SHP77 (cell line): Measurements from ENCODE around the gene ISOC1.
A peak's percentile ranks its signal among the peaks of the same experiment; 100 is the strongest.

Experiments used
- DNase-seq, 2 experiments: peaks; one replicate each; lab custom pipeline; 2025; lab: John Stamatoyannopoulos, UW

The ISOC1 gene

DNA sequence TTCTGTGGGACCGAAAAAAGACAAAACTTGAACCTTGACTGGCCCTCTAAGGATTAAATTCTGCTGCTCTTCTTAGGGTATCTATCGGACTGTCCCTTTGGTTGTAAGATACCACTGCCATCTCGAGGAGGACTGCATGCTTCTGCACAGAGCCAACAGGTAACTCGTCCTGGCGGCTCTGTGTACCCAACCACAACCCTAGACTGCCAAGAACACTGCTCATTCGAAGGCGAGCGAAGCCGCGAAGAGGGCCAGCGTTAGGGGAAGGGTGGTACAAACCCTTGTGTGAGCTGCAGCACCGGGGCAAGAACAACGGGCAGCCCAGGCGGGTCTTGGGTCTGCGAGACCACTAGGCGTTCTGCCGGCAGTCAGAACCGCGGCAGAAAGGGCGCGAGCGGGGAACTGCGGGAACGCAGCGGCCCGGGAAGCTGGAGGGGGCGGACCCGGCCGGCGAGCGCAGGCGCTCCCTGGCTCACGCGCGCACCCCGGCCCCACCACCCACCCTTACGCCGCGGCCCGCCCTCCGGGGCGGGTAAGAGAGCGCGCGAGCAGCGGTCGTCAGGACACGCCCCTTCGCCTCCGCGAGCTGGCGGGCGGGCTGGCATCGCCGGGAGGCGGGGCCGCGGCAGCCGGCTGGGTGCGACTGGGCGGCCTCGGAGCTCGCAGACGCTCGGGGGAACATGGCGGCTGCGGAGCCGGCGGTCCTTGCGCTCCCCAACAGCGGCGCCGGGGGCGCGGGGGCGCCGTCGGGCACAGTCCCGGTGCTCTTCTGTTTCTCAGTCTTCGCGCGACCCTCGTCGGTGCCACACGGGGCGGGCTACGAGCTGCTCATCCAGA lies at the start of gene ISOC1:
TSS of gene ISOC1 (plus strand) at position 663 of the 837 bp plus-strand sequence. CDS start at position 681, 18 bp downstream.
- DNase-seq, result peak; percentile 67 to 87

DNA sequence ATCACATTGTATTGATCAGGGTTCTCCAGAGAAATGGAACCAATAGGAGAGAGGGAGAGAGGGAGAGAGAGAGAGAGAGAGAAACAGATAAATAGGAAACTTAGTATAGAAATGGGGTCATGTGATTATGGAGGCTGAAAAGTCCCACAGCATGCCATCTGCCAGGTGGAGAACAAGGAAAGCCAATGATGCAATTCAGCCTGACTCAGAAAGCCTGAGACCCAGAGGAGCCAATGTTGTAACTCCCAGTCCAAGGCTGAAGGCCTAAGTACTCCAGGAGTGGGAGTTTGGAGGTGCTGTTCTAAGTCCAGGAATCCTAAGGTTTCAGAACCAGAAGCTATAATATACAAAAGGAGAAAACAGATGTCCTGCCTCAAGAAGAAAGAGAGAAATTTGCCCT lies 48.4 kb upstream of the ISOC1 start:
- no peak for DNase-seq

DNA sequence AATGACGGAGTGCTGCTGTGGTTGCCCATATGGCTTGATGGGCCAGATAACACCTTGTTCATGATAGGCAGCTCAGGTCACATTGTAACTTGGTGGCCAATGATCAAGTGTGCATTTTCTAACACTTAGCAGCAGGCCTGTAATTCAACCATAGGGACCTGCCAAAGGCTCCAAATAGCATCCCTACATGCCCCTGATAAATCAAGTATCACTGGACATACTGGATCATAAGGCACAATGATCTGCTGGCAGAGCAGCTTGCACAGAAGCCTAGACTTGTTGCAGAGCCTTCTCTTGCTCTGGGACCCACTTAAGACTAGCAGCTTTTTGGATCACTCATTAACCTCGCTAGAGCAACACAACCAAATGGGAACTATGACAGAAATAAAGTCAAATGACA lies 46.0 kb upstream of the ISOC1 start:
- DNase-seq, result no peak

DNA sequence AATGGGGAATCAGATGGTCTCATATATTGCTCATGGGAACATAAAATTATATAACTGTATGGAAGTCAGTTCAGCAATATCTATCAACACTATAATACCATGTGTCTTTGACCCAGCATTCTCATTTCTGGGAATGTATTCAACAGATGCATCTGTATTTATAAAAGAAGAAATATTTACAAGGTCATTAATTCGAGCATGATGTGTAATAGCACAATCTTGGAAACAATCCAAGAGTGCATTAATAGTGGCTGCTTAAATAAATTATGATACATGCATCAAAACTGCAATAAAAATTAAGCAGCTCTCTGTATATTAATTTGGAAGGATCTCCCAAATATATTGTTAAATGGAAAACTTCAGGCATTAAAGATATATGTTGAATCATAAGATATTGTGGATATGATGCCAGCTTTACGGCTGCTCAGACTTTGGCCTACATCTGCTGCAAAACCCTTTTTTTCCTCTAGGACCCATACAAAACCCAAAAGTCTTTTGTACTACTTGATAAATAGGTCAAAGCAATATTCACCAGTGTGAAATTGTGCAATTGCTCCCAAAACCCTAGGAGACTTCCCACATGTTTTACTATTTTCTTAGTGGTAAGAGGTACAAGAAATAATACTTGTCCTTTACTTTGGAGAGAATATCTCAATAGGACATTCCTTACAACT lies 45.3 kb upstream of the ISOC1 start:
- no peak for DNase-seq

DNA sequence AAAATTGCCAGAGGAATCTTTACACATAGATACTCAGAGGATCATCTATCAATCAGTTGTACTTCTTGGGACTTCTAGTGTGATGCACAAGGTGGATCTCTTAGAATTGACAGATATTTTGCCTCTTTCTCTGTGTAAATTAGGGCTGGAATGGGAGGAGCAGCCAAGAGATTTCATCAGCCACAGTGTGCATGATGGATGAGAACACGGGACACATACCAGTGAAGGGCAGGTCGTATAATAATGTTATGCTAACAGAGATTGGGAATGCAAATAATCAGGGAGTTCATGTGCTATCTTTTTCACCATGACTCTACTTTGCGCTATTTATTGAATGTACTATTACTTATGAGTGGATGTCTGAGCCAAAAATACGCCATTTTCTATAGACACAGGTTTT lies 43.3 kb upstream of the ISOC1 start:
- DNase-seq, result no peak

DNA sequence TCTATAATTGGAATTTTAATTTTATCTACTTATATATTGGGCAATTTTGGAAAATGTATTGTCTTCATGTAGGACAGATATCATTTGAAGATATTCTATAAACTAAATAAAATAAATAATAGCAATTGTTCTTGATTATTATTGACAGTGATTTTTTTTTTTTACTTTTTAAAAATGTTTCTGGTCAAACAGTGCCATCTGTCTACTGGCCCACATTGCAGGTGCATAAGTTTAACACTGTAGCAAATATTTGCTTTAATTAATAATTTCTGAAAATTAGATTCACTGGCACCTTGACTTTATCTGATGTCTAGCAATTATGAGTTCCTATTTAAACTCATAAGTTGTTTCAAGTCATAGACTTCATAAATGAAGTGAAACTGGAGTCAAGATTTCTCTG lies 41.1 kb upstream of the ISOC1 start:
- no peak for DNase-seq

DNA sequence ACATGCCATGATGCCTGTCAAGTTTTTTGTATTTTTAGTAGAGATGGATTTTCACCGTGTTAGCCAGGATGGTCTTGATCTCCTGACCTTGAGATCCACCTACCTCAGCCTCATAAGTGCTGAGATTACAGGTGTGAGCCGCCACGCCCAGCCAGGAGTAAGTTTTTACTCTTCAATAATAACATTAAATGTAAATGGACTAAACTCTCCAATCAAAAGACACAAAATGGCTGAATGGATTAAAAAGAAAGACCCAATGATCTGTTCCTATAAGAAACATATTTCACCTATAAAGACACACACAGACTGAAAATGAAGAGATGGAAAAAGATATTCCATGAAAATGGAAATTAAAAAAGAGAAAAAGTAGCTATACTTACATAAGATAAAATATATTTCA lies 37.2 kb upstream of the ISOC1 start:
- no peak for DNase-seq

DNA sequence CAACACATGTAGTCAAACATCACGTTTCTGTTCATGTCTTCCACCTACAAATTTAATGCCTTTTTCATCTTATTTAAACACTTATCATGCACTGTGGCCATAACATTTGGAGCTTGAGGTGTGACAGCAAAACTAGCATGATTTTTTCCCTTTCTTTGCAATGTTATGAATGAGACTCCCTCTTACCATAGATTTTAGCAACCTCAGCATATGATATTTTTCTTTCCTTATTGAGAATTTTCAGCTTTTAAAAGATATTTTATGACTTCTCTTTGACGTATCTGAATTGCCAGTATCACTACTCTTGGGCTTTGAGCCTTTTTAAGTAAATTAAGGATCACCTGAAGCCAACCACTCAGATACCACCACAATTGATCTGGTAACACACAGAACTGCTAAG lies 32.7 kb upstream of the ISOC1 start:
- no peak for DNase-seq

DNA sequence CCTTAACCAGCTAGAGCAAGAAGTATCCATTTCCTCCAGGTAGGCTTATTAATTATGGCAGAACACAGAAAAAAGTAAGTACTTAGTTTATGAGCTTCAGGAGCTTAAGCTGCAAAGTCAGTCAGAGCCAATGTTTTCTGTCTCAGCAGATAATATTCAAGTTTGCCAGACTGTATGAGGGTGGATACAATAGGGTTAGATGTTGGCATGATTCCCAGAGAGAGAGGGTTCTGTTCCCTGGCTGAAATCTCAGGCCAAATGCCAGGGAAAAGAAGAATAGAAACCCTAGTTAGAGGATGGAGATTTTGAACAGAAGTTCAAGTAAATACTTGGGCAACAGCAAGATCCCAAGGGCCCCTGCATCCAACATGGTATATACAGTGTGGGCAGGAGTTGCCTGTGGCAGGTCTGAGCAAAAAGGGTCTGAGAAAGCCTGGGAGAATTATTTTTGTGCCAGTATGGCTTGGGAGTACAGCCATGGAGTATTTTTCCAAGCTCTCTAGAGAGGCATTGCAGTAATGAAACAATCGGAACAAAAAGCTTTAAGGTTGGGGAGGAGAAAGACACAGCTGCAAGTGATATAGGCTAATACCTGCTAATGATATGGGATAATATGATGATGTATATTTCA lies 31.0 kb upstream of the ISOC1 start:
- DNase-seq, result peak in 1 of 2 experiments; percentile 1

DNA sequence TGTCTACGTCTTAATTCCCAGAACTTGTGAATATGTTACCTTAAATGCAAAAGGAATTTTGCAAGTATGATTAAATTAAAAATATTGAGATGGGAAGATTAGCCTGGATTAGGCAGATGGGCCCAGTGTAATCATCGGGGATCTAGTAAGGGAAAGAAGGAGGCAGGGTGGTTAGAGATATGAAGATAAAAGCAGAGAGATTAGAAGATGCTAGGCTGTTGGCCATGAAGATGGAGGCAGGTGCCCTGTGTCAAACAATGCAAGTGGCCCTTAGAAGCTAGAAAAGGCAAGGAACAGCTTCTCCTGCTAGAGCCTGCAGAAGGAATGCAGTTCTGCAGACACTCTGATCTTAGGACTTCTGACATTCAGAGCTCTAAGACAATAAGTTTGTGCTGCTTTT lies 28.8 kb upstream of the ISOC1 start:
- DNase-seq, result no peak

DNA sequence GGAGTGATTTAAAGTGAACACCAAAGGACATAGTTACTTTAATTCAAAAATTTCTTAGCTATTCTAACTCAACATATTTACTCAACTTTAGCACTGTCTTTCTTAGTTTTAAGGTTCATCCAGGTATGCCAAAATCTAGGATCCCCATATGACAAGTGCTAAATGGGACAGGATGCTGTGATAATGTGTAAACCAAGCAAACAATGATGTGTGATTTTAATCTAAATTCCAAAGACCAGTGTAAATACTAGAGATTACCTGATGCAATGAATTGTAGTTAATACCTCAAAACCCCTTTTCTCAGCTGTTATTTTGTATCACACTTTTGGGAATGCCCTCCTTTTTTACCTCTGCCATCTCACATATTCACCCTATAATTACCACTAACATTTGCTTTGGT lies 26.8 kb upstream of the ISOC1 start:
- no peak for DNase-seq

DNA sequence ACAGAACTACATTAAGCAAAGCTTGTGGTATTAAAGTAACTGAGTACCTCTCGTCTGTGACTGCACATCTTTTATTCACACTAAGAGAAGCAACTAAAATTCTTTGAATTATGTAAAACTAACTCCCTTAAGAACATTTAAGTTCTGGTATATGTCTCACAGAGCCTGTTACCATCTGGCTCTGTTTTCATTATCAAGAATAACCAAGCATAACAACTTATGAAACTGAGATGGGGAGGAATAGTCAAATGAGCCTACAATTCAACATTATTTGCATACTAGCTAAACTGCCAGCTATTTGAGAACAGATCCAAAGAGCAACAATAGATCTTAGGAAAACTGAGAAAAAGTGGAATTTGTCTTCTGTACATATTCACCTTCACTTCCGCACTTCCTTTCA lies 25.3 kb upstream of the ISOC1 start:
- DNase-seq, result no peak

DNA sequence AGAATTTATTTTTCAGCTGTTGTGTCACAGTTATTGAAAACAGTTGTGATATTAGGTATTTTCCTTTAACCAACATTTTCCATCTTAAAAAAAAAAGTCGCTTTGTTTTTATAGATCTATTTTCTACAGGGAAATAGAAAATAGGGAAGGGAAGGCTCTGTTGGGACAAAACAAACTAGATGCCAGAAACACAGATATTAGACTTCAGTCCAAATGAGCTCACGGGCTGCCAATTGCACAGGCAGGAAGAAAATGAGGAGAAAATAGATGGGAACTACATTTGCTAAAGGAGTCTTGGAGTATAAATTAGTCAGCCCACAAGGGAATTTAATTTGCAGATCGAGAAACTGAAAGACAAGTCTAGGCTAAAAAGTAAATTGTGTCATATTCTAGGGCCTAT lies 21.4 kb upstream of the ISOC1 start:
- no peak for DNase-seq

DNA sequence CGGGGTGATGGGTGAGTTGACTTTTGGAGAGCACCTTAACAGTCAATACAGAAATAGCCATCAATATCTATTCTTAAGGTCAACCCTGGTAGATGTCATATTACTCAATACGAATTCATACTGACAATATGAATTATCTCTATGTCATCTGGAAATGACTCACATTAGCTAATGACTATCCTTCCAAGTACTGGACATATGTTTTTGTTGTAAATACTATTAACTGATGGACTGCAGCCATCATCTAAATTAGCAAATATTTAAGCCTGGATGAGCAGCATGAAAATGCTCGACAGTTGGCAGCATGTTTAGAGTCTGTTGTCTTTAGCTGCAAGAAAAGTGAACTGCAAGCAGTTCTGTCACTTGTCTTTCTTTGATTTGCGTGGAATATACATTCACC lies 19.6 kb upstream of the ISOC1 start:
- no peak for DNase-seq

DNA sequence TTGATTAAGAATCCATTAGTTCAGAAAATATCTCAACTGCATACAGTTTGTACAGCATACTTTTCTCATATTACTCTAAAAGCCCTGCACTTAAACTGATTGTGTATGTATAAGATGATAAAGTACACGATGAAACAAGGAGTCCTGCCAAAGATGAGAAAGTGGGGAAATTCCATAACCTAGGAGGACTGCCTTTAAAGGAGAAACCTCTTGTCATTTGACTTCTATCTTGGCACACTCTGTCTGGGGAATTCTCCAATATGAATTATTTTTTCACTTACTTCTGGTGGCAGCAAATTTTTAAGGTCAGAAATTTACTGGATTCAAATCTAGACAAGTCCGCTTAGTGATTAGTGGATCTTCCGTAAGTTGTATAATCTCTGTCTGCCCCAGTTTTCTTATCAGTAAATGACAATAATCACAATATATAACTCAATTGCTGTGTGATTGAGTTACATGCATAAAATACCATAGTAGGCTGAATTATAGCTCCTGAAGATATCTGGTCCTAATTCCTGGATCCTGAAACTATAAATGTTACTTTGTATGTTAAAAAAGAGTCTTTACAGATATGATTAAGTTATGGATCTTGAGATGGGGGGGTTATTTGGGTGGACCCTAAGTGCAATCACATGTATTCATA lies 17.0 kb upstream of the ISOC1 start:
- DNase-seq, result no peak

DNA sequence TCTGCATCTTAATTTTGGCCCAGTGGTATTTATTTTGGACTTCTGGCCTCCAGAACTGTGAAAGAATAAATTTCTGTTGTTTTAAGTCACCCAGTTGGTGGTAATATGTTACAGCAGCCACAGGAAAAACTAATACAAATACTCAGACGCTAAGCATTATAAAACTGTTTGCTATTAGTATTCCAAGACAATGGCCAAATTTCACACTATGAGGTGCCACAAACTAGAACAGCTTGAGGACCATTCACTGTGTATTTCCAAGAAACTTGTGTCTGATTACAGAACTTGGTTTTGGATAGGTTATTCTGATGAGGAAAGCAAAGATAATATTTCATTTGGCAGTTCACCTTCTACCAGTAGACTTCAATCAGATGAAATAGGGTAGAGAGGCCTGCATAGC lies 16.3 kb upstream of the ISOC1 start:
- DNase-seq, result no peak

DNA sequence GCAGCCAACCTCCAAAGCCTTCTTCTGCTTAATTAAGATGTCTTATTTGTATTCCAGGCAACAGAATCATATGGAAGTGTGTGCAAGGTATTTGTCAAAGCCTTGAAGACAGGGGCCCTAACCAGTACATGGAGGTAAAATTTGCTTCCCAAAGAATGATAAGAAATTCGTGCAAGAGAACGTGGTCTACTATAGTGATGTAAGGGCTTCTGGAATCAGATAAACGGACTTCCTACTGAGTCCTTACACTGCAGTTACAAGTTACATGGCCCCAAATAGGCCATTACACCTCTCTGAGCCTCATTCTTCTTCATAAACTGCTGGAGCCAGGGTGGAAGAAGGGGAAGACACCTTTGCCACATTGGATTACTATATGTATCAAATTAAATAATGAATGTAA lies 15.9 kb upstream of the ISOC1 start:
- no peak for DNase-seq

DNA sequence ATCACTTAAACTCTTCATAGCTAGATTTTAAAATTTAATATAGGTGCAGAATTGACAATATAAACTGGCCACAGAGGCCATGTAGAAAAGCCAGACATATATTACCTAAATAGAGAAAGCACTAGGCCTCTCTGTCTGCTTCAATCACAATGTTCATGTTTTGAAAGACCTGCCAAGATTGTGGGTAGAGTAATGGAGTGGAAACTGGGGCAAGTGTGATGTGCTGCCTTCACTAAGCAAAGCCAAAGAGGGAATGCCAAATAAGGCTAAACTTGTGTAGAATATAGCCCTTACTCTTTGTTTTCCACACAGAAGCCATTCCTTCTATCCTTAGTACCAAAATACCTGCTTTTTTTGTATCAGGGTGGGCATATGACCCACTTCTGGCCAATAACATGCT lies 15.1 kb upstream of the ISOC1 start:
- no peak for DNase-seq

DNA sequence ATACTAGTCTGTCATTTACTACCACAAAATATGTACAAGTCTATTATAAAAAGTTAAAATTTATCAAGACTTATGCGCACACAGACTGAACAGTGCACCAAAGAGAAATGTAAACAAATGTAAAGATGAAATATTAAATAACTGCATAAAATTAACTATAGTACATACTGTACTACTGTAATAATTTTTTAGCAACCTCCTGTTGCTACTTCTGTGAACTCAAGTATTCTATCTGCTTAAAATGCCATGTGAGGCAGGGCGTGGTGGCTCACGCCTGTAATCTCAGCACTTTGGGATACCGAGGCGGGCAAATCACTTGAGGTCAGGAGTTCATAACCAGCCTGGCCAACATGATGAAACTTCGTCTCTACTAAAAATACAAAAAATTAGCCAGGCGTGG lies 13.8 kb upstream of the ISOC1 start:
- DNase-seq, result no peak

DNA sequence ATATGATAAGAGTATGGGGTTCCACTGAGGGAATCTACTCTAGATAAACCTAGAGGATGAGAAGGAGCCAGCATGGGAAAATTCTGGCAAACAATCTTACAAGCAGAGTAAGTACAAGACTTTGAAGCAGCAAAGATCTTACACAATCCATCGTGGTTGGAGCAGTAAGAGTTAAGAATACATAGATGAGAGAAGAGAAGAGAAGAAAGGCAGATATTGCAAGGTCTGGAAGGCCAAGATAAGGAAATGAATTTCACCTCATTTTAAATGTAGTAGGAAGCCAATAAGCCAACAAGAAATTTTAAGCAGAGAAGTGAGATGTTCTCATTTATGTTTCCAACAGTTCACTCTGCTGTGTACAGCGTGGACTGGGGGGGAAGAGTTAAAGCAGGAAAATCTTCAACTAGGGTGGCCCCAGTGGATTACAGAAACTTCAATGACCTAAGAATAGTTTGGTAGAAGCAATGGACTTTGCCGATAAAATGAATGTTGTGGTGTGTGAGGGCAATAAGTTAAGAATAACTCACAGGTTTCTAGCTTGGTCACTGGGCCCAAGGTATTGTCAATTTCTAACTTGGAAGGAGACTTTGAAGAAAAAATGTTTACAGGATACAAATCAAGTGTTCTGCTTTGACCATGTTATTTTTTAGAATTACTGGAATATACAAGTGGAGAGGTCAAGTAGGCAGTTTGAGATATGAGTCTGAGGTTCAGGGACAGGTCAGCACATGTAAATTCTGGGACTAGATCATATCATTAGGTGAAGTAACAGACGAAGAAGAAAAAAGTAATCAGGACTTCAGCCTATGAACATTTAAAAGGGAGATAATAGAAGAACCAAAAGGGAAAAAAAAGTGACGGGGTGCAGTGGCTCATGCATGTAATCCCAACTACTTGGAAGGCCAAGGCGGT lies 12.1 kb upstream of the ISOC1 start:
- DNase-seq, result no peak
